Tibial nerve (tissue), 3 donors: ENCODE measurements around the gene SPRED3.

Source experiments
- CTCF ChIP-seq, 5 experiments: fragments of 200-600 bp in 3 of 5; fragments of 450-650 bp in 2 of 5; sonication (generic) in 3 of 5; IDR thresholded peaks; one replicate each; pipeline ENCODE4 v1.5.1; 2016 to 2019; ENCODE audit warnings: antibody characterized with exemption in 5 of 5, mild to moderate bottlenecking in 3 of 5, moderate library complexity in 2 of 5
- POLR2A ChIP-seq, 2 donors: fragments of 450-650 bp; IDR thresholded peaks; one replicate each; pipeline ENCODE4 v1.6.1; 2017; ENCODE audit warnings: antibody characterized with exemption in 2 of 2, mild to moderate bottlenecking in 2 of 2, moderate library complexity in 2 of 2

GRCh38 chr19:38422438-38422837 is 33.9 kb downstream of the SPRED3 start:
- TF ChIP-seq POLR2A (IDR thresholded peaks at IDR 0.05) (no peak), CTCF (IDR thresholded peaks at IDR 0.05) (no peak)
